Neural progenitor cell (in vitro differentiated cells): Measurements from ENCODE around the gene SAMD4A.

Experiments used
- CTCF ChIP-seq: fragments of 200-600 bp; sonication (generic); IDR thresholded peaks from 2 replicates; pipeline ENCODE4 v1.5.1; 2017; ENCODE audit warnings: antibody characterized with exemption, mild to moderate bottlenecking
- EZH2 ChIP-seq: fragments of 200-600 bp; sonication (generic); IDR thresholded peaks from 2 replicates; pipeline ENCODE4 v1.6.1; 2017; ENCODE audit warnings: antibody characterized with exemption, mild to moderate bottlenecking, moderate library complexity
- EZH2phosphoT487 ChIP-seq: fragments of 200-600 bp; sonication (generic); IDR thresholded peaks from 2 replicates; pipeline ENCODE4 v1.6.1; 2017; ENCODE audit warnings: antibody characterized with exemption

- TF ChIP-seq CTCF: no peak
- TF ChIP-seq EZH2phosphoT487: no peak
- TF ChIP-seq EZH2: no peak
Measured at GRCh38 chr14:54807428-54807827, 240.5 kb downstream of the SAMD4A start.
